NCI-H82 treated with DMSO at 0.1 percent for 48 hours (cell line): ENCODE measurements around the gene RALGPS1.

Experiments used
- DNase-seq: peaks from one replicate; lab custom pipeline; 2025; ENCODE audit not compliant: unreplicated experiment; lab: John Stamatoyannopoulos, UW

Gene RALGPS1

GRCh38 chr9:126953041-126953809 is 38.6 kb downstream of the RALGPS1 start:
- DNase-seq = no peak

GRCh38 chr9:126955811-126956210 is 41.2 kb downstream of the RALGPS1 start:
- no peak for DNase-seq

GRCh38 chr9:126956917-126957686 is 42.5 kb downstream of the RALGPS1 start:
- peak; percentile 83 for DNase-seq

GRCh38 chr9:126957687-126958053 is 43.1 kb downstream of the RALGPS1 start:
- DNase-seq = no peak

GRCh38 chr9:126959336-126959735 is 44.8 kb downstream of the RALGPS1 start:
- no peak for DNase-seq

GRCh38 chr9:126959917-126960316 is 45.3 kb downstream of the RALGPS1 start:
- DNase-seq = no peak

GRCh38 chr9:126962336-126962735 is 47.8 kb downstream of the RALGPS1 start:
- no peak for DNase-seq

GRCh38 chr9:126965077-126965476 is 50.5 kb downstream of the RALGPS1 start:
- no peak for DNase-seq

GRCh38 chr9:126965541-126966428 is 51.2 kb downstream of the RALGPS1 start:
- DNase-seq = peak; percentile 53

GRCh38 chr9:126971261-126971660 is 56.7 kb downstream of the RALGPS1 start:
- DNase-seq = no peak

GRCh38 chr9:126973651-126974529 is 59.3 kb downstream of the RALGPS1 start:
- no peak for DNase-seq

- DNase-seq = no peak
Measured at GRCh38 chr9:126974594-126974993, 60.0 kb downstream of the RALGPS1 start.

GRCh38 chr9:126975327-126976220 is 61.0 kb downstream of the RALGPS1 start:
- DNase-seq = no peak

GRCh38 chr9:126979461-126979860 is 64.9 kb downstream of the RALGPS1 start:
- no peak for DNase-seq

GRCh38 chr9:126980231-126980630 is 65.6 kb downstream of the RALGPS1 start:
- DNase-seq = no peak

GRCh38 chr9:126981218-126981617 is 66.6 kb downstream of the RALGPS1 start:
- no peak for DNase-seq

GRCh38 chr9:126982215-126983002 is 67.8 kb downstream of the RALGPS1 start:
- DNase-seq = no peak

GRCh38 chr9:126983767-126984166 is 69.2 kb downstream of the RALGPS1 start:
- DNase-seq = no peak

- DNase-seq = no peak
Measured at GRCh38 chr9:126984969-126985368, 70.4 kb downstream of the RALGPS1 start.
